Motor neuron (in vitro differentiated cells): ENCODE measurements around the gene STRADB. TPM values are rescaled to one million over a fixed set of nuclear protein-coding genes. Genes with fewer than 3 reads are reported as not detected.

Experiments
- total RNA-seq, 8 experiments: library from RNA; unstranded; fragments of 300-600 nt; gene quantifications; 2 replicates each; pipeline versions ENCODE4 v1.2.3 to v1.2.4, GENCODE V29; 2022

STRADB gene
- total RNA-seq, 8 experiments from 2014 or later: 24.1 to 77.9 (median 35.6) TPM

Other genes starting within 250 kb of the STRADB start
- gene CASP8, start 191.2 kb upstream of the STRADB start, total RNA-seq: 10 to 100 TPM in 4 of 8 experiments, 1 to 10 TPM in 1, under 1 TPM in 3; 0.16 to 28.3 (median 6.9) TPM
- gene FLACC1, start 94.4 kb upstream of the STRADB start, total RNA-seq: 1 to 10 TPM in 5 of 8 experiments, under 1 TPM in 3; 0.46 to 3.7 (median 1.1) TPM
- 10 to 100 TPM in 7 of 8 experiments, 1 to 10 TPM in 1; 8.3 to 58.5 (median 17.8) TPM for gene TRAK2, start 282 bp upstream of the STRADB start, total RNA-seq
- gene TMEM237, start 191.8 kb downstream of the STRADB start, total RNA-seq: 10 to 100 TPM; 14.8 to 44.9 (median 24.4) TPM
- gene MPP4, start 246.9 kb downstream of the STRADB start, total RNA-seq: 1 to 10 TPM in 1 of 8 experiments, under 1 TPM in 5, not detected in 2; 0.08 to 1.4 (median 0.33) TPM